K562 (cell line): ENCODE results near the gene ITGAE. TPM values are rescaled to one million over a fixed set of nuclear protein-coding genes. Genes with fewer than 3 reads are reported as not detected.

Source experiments
- ATAC-seq: fragments of 200-7000 bp; cut with Tn5 transposase; 3 replicates; pipeline ENCODE4 v1.9.1; 2020; ENCODE audit warnings: moderate library complexity
- BruUV-seq: library from RNA; stranded (reverse); fragments of 400-500 nt; replicated peaks from 2 replicates; lab custom pipeline; 2021; lab: Mats Ljungman, UMichigan
- CTCF ChIA-PET: fragments of 300-600 bp; formaldehyde crosslinking; extraction: SDS; loops from one replicate; lab custom pipeline; 2021; ENCODE audit warnings: low intra/inter-chr PET ratio; lab: Yijun Ruan, JAX
- POLR2A ChIA-PET: fragments of 300-600, 350-650 bp; sonication (Branson Sonifier 250); formaldehyde crosslinking; extraction: SDS; loops from one replicate; lab custom pipeline; 2021; ENCODE audit warnings: antibody characterized with exemption, inconsistent platforms; lab: Yijun Ruan, JAX
- DNase-seq, 4 experiments: peaks; one replicate each; pipeline versions ENCODE4 v3.0.0 to v3.0.0-alpha.2; 2011 to 2018; ENCODE audit warnings: low spot score in 3 of 4, mixed read lengths in 3 of 4; ENCODE audit errors: extremely low read depth in 1 of 4
- FAIRE-seq: peaks from 2 replicates; lab custom pipeline; 2011; peaks lifted over from hg19 to GRCh38; lab: Jason Lieb, UNC
- H2AFZ ChIP-seq: 2 replicates; pipeline ENCODE4 v1.6.0; 2011; ENCODE audit warnings: low read depth, low read length, control low read depth, inconsistent platforms
- H3K27ac ChIP-seq: fragments of 200-600 bp; 3 replicates; pipeline ENCODE4 v1.8.0; 2011; ENCODE audit warnings: low read depth, mild to moderate bottlenecking, control low read depth, inconsistent platforms, low read length, moderate library complexity, mixed read lengths; ENCODE audit errors: extremely low read depth
- H3K27me3 ChIP-seq, 2 experiments: fragments of 300-600 bp in 1 of 2; 2 replicates in 1 of 2; 3 replicates in 1 of 2; pipeline versions ENCODE4 v1.6.0 to v1.8.0; 2011; ENCODE audit warnings: inconsistent platforms in 2 of 2, low read length in 2 of 2, mild to moderate bottlenecking in 1 of 2, mixed read lengths in 1 of 2, moderate library complexity in 1 of 2; ENCODE audit not compliant: control insufficient read depth in 2 of 2, insufficient read depth in 2 of 2
- H3K36me3 ChIP-seq: fragments of 300-600 bp; 3 replicates; pipeline ENCODE4 v1.8.0; 2011; ENCODE audit warnings: mild to moderate bottlenecking, low read length, inconsistent platforms; ENCODE audit not compliant: control insufficient read depth, insufficient read depth
- H3K4me1 ChIP-seq, 2 experiments: fragments of 200-600 bp in 1 of 2; replicated peaks in 1 of 2; 2 replicates in 1 of 2; 3 replicates in 1 of 2; pipeline versions ENCODE4 v1.5.1 to v1.8.0; 2011; ENCODE audit warnings: inconsistent platforms in 2 of 2, low read length in 2 of 2, mild to moderate bottlenecking in 1 of 2, mixed read lengths in 1 of 2, moderate library complexity in 1 of 2; ENCODE audit not compliant: control insufficient read depth in 2 of 2, insufficient read depth in 2 of 2
- H3K4me2 ChIP-seq: 2 replicates; pipeline ENCODE4 v1.6.1; 2011; ENCODE audit warnings: low read length, control low read depth, inconsistent platforms, mixed read lengths; ENCODE audit not compliant: insufficient read depth
- H3K4me3 ChIP-seq: fragments of 200-600 bp; sonication (generic), shearing (Covaris generic); 2 replicates; pipeline ENCODE4 v1.5.1; 2016; ENCODE audit warnings: control low read depth, inconsistent platforms
- H3K79me2 ChIP-seq: fragments of 200-600 bp; 3 replicates; pipeline ENCODE4 v1.8.0; 2011; ENCODE audit warnings: low read length, inconsistent platforms; ENCODE audit not compliant: control insufficient read depth, insufficient read depth
- H3K9ac ChIP-seq, 2 experiments: 2 replicates each; pipeline versions ENCODE4 v1.6.0 to v1.6.1; 2011; ENCODE audit warnings: low read depth in 2 of 2, low read length in 2 of 2, control low read depth in 1 of 2, inconsistent platforms in 1 of 2, mild to moderate bottlenecking in 1 of 2, mixed read lengths in 1 of 2; ENCODE audit not compliant: insufficient read depth in 1 of 2
- H3K9me1 ChIP-seq: one replicate; pipeline ENCODE4 v1.6.0; 2011; ENCODE audit warnings: inconsistent platforms, mild to moderate bottlenecking, low read length, moderate library complexity; ENCODE audit not compliant: control insufficient read depth, insufficient read depth
- H3K9me3 ChIP-seq: replicated peaks from 2 replicates; pipeline ENCODE4 v1.5.1; 2011; ENCODE audit warnings: low read depth, low read length, inconsistent platforms; ENCODE audit not compliant: control insufficient read depth, insufficient read depth
- H4K20me1 ChIP-seq: replicated peaks from 2 replicates; pipeline ENCODE4 v1.6.1; 2011; ENCODE audit warnings: low read length, inconsistent platforms, mixed read lengths; ENCODE audit not compliant: control insufficient read depth, insufficient read depth
- ARNT ChIP-seq, 2 experiments: fragments of 450-650 bp; IDR thresholded peaks; 2 replicates each; pipeline ENCODE4 v1.6.1; 2016; ENCODE audit warnings: mild to moderate bottlenecking in 1 of 2
- BHLHE40 ChIP-seq: IDR thresholded peaks from 2 replicates; pipeline ENCODE4 v1.6.1; 2011; ENCODE audit warnings: low read length, improper control_type of control experiment
- MEIS2 ChIP-seq: fragments of 450-650 bp; IDR thresholded peaks from 2 replicates; pipeline ENCODE4 v1.6.1; 2014; ENCODE audit warnings: mild to moderate bottlenecking; ENCODE audit not compliant: partially characterized antibody
- NR2C1 ChIP-seq, 2 experiments: fragments of 450-650 bp; IDR thresholded peaks; 2 replicates each; pipeline ENCODE4 v1.6.1; 2017; ENCODE audit warnings: mild to moderate bottlenecking in 2 of 2, antibody characterized with exemption in 1 of 2, inconsistent platforms in 1 of 2, missing compliant biosample characterization in 1 of 2, missing genetic modification characterization in 1 of 2
- RBM22 ChIP-seq: fragments of 200-400 bp; formaldehyde crosslinking; IDR thresholded peaks from 2 replicates; pipeline ENCODE4 v1.6.1; 2018; ENCODE audit warnings: low read length, low read depth; ENCODE audit not compliant: poor library complexity, severe bottlenecking
- WGBS: fragments of 100-300 bp; shearing (Covaris generic); methylation state at CpG from one replicate; pipeline ENCODE4 v1.1.6; 2016; ENCODE audit warnings: low coverage, mixed read lengths; ENCODE audit not compliant: insufficient coverage; ENCODE audit errors: missing lambda C conversion rate; 5-methylcytosine and 5-hydroxymethylcytosine counted together
- in situ Hi-C: fragments of 300-500 bp; cut with MboI; formaldehyde crosslinking; loops from 4 replicates; pipeline ENCODE4 v1.15.0; 2018; ENCODE audit warnings: inconsistent platforms, mixed read lengths
- intact Hi-C: fragments of 100-400 bp; cut with micrococcal nuclease; formaldehyde crosslinking; loops from 2 replicates; pipeline ENCODE4 v1.14.2; 2022
- polyA plus RNA-seq, 8 experiments: library from polyadenylated mRNA; depleted of rRNA in 4 of 8; stranded (reverse) in 5 of 8; unstranded in 3 of 8; fragments of >200 nt; fragmentation: Nextera tagmentation in 2 of 8; fragmentation: Illumina TruSeq in 1 of 8; extraction: Ambion mirVana in 2 of 8; extraction: Trizol in 1 of 8; gene quantifications; 2 replicates each; pipeline versions ENCODE4 v1.2.1 to v1.2.3, GENCODE V29; 2011 to 2014; ENCODE audit warnings: inconsistent platforms in 1 of 8, missing spikeins in 1 of 8
- total RNA-seq, 7 experiments: library from RNA; depleted of rRNA in 6 of 7; stranded (reverse); fragments of >200 nt in 6 of 7; fragmentation: Illumina TruSeq in 2 of 7; extraction: Trizol in 2 of 7; gene quantifications; 2 replicates each; pipeline versions ENCODE4 v1.2.1 to v1.2.3, GENCODE V29; 2011 to 2021; ENCODE audit warnings: low replicate concordance in 1 of 7
- TF ChIP-seq, protein P1 (sequence below), 2 experiments: IDR thresholded peaks; 2 replicates each; pipeline ENCODE4 v1.6.1; 2011; ENCODE audit warnings: borderline replicate concordance in 1 of 2, control low read depth in 1 of 2, low read depth in 1 of 2, low read length in 1 of 2, mild to moderate bottlenecking in 1 of 2, mixed read lengths in 1 of 2, moderate library complexity in 1 of 2; ENCODE audit not compliant: insufficient read depth in 1 of 2, insufficient read length in 1 of 2, poor library complexity in 1 of 2, severe bottlenecking in 1 of 2; ENCODE audit errors: extremely low read depth in 1 of 2
- TF ChIP-seq, protein P2 (sequence below), 2 experiments: fragments of 450-650 bp; IDR thresholded peaks; 2 replicates each; pipeline ENCODE4 v1.6.1; 2018; ENCODE audit warnings: mild to moderate bottlenecking in 2 of 2, low read depth in 1 of 2; ENCODE audit not compliant: partially characterized antibody in 2 of 2
- TF ChIP-seq, protein P3 (sequence below), 2 experiments: fragments of 450-650 bp; conservative IDR thresholded peaks; 2 replicates each; pipeline ENCODE4 v1.6.1; 2017; ENCODE audit warnings: mild to moderate bottlenecking in 2 of 2, moderate library complexity in 2 of 2

The ITGAE gene
- total and polyA plus RNA-seq, 9 of the 15 experiments (the other 6 are each of a cell fraction or from before 2014, with no cell fraction given): 14.8 to 160 (median 27.0) TPM

DNA sequence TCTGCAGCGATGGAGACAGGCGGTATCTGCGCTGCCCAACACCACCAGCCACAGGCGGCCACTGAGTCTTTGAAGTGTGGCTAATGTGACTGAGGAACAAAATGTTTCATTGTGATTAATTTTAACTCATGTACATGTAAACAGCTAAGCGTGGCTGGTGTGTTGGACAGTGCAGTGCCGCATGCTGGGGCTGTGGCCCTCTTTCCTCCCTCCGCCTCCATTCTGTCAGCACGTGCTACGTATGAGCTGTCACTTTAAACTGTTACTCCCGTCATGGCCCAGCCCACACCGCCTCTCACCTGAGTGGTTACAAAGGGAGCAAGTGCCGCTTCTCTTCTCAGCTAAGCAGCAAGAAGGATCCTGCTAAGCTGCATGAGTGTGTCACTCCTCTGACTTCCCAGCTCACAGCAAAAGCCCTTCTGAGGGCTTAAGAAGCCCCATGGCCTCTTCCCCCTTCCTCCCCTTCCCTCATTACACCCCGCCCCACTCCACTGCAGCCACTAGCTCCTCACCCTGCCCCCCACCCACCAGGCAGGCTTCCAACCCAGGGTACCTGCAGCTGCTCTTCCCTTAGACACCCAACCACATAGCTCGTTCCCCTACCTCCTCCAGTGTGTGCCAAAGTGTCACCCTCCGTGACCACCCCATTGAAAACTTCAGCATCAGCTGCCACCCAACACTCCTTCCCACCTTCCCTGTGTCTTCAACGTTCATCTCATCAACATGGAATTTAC lies 62.3 kb downstream of the ITGAE start:
- Histone ChIP-seq H3K36me3 (no peaks in the 10 kb centered on the region), H3K9me3 (no peaks in the 10 kb centered on the region), H3K79me2 (no peaks in the 10 kb centered on the region), H3K9ac (no peak overlapping the region), H3K4me3 (no peak overlapping the region), H4K20me1 (no peaks in the 10 kb centered on the region), H3K27me3 (peaks cover 0 to 6% of the 10 kb centered on the region in 2 experiments; a peak in 2 of 5 replicates), H3K4me2 (no peak overlapping the region), H2AFZ (peak overlapping the region; percentile 77; the same call in 1 of the 2 replicates), H3K4me1 (peaks cover 4 to 10% of the 10 kb centered on the region in 2 experiments; a peak in 2 of 5 replicates), H3K27ac (no peak overlapping the region), H3K9me1 (no peaks in the 10 kb centered on the region)
- BruUV-seq: no TSS peak
- intact Hi-C loops: loop anchor here (10.0 kb wide), 2 partner anchors 166 to 336 kb away; no protein-coding TSS in a partner anchor
- no peak for FAIRE-seq
- in situ Hi-C loops: no loop called here
- TF ChIP-seq, protein P1, sequence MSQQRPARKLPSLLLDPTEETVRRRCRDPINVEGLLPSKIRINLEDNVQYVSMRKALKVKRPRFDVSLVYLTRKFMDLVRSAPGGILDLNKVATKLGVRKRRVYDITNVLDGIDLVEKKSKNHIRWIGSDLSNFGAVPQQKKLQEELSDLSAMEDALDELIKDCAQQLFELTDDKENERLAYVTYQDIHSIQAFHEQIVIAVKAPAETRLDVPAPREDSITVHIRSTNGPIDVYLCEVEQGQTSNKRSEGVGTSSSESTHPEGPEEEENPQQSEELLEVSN (IDR thresholded peaks at IDR 0.05; ENCODE audit: borderline replicate concordance in 1 of 2, extremely low read depth in 1 of 2, insufficient read depth in 1 of 2, insufficient read length in 1 of 2, low read depth in 1 of 2, low read length in 1 of 2, poor library complexity in 1 of 2, severe bottlenecking in 1 of 2): peak in 1 of 2 experiments; percentile 33
- no peak for TF ChIP-seq NR2C1 (IDR thresholded peaks at IDR 0.05)
- TF ChIP-seq NR2C1 (tag; IDR thresholded peaks at IDR 0.05): no peak
- TF ChIP-seq RBM22: no peak
- TF ChIP-seq BHLHE40: peak; percentile 76
- no peak for TF ChIP-seq ARNT (IDR thresholded peaks at IDR 0.05)
- TF ChIP-seq, protein P2, sequence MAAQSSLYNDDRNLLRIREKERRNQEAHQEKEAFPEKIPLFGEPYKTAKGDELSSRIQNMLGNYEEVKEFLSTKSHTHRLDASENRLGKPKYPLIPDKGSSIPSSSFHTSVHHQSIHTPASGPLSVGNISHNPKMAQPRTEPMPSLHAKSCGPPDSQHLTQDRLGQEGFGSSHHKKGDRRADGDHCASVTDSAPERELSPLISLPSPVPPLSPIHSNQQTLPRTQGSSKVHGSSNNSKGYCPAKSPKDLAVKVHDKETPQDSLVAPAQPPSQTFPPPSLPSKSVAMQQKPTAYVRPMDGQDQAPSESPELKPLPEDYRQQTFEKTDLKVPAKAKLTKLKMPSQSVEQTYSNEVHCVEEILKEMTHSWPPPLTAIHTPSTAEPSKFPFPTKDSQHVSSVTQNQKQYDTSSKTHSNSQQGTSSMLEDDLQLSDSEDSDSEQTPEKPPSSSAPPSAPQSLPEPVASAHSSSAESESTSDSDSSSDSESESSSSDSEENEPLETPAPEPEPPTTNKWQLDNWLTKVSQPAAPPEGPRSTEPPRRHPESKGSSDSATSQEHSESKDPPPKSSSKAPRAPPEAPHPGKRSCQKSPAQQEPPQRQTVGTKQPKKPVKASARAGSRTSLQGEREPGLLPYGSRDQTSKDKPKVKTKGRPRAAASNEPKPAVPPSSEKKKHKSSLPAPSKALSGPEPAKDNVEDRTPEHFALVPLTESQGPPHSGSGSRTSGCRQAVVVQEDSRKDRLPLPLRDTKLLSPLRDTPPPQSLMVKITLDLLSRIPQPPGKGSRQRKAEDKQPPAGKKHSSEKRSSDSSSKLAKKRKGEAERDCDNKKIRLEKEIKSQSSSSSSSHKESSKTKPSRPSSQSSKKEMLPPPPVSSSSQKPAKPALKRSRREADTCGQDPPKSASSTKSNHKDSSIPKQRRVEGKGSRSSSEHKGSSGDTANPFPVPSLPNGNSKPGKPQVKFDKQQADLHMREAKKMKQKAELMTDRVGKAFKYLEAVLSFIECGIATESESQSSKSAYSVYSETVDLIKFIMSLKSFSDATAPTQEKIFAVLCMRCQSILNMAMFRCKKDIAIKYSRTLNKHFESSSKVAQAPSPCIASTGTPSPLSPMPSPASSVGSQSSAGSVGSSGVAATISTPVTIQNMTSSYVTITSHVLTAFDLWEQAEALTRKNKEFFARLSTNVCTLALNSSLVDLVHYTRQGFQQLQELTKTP (IDR thresholded peaks at IDR 0.05; ENCODE audit: low read depth in 1 of 2, partially characterized antibody in 2 of 2): no peak
- peak; percentile 36 for TF ChIP-seq MEIS2
- TF ChIP-seq, protein P3, sequence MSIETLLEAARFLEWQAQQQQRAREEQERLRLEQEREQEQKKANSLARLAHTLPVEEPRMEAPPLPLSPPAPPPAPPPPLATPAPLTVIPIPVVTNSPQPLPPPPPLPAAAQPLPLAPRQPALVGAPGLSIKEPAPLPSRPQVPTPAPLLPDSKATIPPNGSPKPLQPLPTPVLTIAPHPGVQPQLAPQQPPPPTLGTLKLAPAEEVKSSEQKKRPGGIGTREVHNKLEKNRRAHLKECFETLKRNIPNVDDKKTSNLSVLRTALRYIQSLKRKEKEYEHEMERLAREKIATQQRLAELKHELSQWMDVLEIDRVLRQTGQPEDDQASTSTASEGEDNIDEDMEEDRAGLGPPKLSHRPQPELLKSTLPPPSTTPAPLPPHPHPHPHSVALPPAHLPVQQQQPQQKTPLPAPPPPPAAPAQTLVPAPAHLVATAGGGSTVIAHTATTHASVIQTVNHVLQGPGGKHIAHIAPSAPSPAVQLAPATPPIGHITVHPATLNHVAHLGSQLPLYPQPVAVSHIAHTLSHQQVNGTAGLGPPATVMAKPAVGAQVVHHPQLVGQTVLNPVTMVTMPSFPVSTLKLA (conservative IDR thresholded peaks at IDR 0.05): peak; percentile 49 to 70; a peak in 3 of 4 replicates
- ChIA-PET POLR2A (interaction anchor here (0.7 to 1.1 kb wide), 4 partner anchors 9 to 19 kb away, joined by 3 to 4 read pairs (median 3); partner anchors contain the start of gene HASPIN), CTCF (interaction anchor here (1.2 to 1.6 kb wide), 3 partner anchors 86 to 88 kb away, joined by 3 to 13 read pairs (median 3); no protein-coding TSS in a partner anchor)
- peak in 3 of 4 experiments; percentile 28 to 39 (median 33) for DNase-seq
- 41% methylated on average over 14 of the region's 16 CpGs for WGBS
- peak; percentile 69 for ATAC-seq
